ENCODE data around the gene QPRT. TPM values are rescaled to one million over a fixed set of nuclear protein-coding genes. Genes with fewer than 3 reads are reported as not detected.

The QPRT gene
- total RNA-seq, 1 experiment from 2014 or later = 0.52 TPM

- Histone ChIP-seq H3K36me3 (ENCODE audit: control insufficient read depth in 1 of 2, insufficient read depth in 2 of 2, low read length in 2 of 2) (no peaks in the 10 kb centered on the region), H4K20me1 (ENCODE audit: insufficient read depth) (no peaks in the 10 kb centered on the region), H3K4me1 (ENCODE audit: control insufficient read depth in 1 of 2, insufficient read depth in 2 of 2, low read length in 2 of 2) (peaks cover 2 to 17% of the 10 kb centered on the region in 2 experiments; a peak in 3 of 4 replicates), H3K4me3 (replicated peaks in 1 of 2; ENCODE audit: low read depth in 1 of 2, low read length in 2 of 2) (no peak overlapping the region), H3K9me3 (ENCODE audit: control insufficient read depth in 1 of 2, insufficient read depth in 1 of 2, low read depth in 1 of 2, low read length in 2 of 2) (no peaks in the 10 kb centered on the region), H3K4me2 (ENCODE audit: low read length) (no peak overlapping the region), H3K79me2 (ENCODE audit: insufficient read depth, low read length) (no peaks in the 10 kb centered on the region), H3K9ac (ENCODE audit: low read length) (no peak overlapping the region), H3K27ac (ENCODE audit: low read depth, low read length) (no peak overlapping the region), H2AFZ (ENCODE audit: low read depth, low read length, poor library complexity, severe bottlenecking) (no peak overlapping the region), H3K9me2 (ENCODE audit: insufficient read depth) (no peaks in the 10 kb centered on the region), H3K27me3 (ENCODE audit: insufficient read depth, low read length) (no peaks in the 10 kb centered on the region)
- TF ChIP-seq YY1 (IDR thresholded peaks at IDR 0.05; ENCODE audit: extremely low read depth, insufficient replicate concordance, low read depth, low read length) (no peak), MAX (IDR thresholded peaks at IDR 0.05) (no peak), CTCF (IDR thresholded peaks at IDR 0.05 in 2 of 3, conservative IDR thresholded peaks at IDR 0.05 in 1 of 3; ENCODE audit: borderline replicate concordance in 1 of 3, insufficient read depth in 1 of 3, low read depth in 2 of 3, low read length in 2 of 3) (no peak), ZBTB33 (IDR thresholded peaks at IDR 0.05; ENCODE audit: extremely low read depth, insufficient replicate concordance, low read length) (no peak), EZH2 (IDR thresholded peaks at IDR 0.05) (no peak), EGR1 (IDR thresholded peaks at IDR 0.05; ENCODE audit: low read depth) (no peak), JUND (IDR thresholded peaks at IDR 0.05) (no peak), ELF1 (IDR thresholded peaks at IDR 0.05; ENCODE audit: borderline replicate concordance, low read depth) (no peak)
- ChIA-PET POLR2A (interaction anchor here (0.7 kb wide), 1 partner anchor 209 kb away, joined by 6 read pairs; no protein-coding TSS in a partner anchor), CTCF (interaction anchor here (1.1 to 4.1 kb wide), 5 partner anchors 10 to 330 kb away, joined by 3 to 34 read pairs (median 5); partner anchors contain the start of genes PAGR1 and TLCD3B), RAD21 (ENCODE audit: low non-redundant PET in 1 of 2, low total read pairs in 2 of 2, uncharacterized antibody in 2 of 2, unreplicated experiment in 2 of 2) (interaction anchor here in 1 of 2 experiments (2.1 kb wide), 1 partner anchor 27 kb away, joined by 9 read pairs; no protein-coding TSS in a partner anchor)
- ATAC-seq (no peak), DNase-seq (ENCODE audit: low read depth, low spot score) (no peak)
- intact Hi-C loops (cut with micrococcal nuclease) = no loop called here
- BruUV-seq (replicated peaks) = no TSS peak
Measured at GRCh38 chr16:29702269-29702668, 23.3 kb downstream of the QPRT start.

All from HCT116 (cell line).